K562 (cell line): ENCODE measurements around the gene FAM174C. TPM values are rescaled to one million over a fixed set of nuclear protein-coding genes. Genes with fewer than 3 reads are reported as not detected.
A peak's percentile ranks its signal among the peaks of the same experiment; 100 is the strongest.

ENCODE experiments used
- BCLAF1 ChIP-seq, 2 experiments: fragments of 450-650 bp in 1 of 2; IDR thresholded peaks; 2 replicates each; pipeline ENCODE4 v1.6.1; 2011 to 2017; ENCODE audit warnings: low read depth in 2 of 2, antibody characterized with exemption in 1 of 2, borderline replicate concordance in 1 of 2, low read length in 1 of 2, mild to moderate bottlenecking in 1 of 2, mixed read lengths in 1 of 2; ENCODE audit not compliant: control insufficient read depth in 1 of 2
- RBFOX2 ChIP-seq: fragments of 200-400 bp; formaldehyde crosslinking; IDR thresholded peaks from 2 replicates; pipeline ENCODE4 v1.6.1; 2017; ENCODE audit warnings: low read depth, mild to moderate bottlenecking, low read length, moderate library complexity
- RBM22 ChIP-seq: fragments of 200-400 bp; formaldehyde crosslinking; IDR thresholded peaks from 2 replicates; pipeline ENCODE4 v1.6.1; 2018; ENCODE audit warnings: low read length, low read depth; ENCODE audit not compliant: poor library complexity, severe bottlenecking
- polyA plus RNA-seq, 8 experiments: library from polyadenylated mRNA; depleted of rRNA in 4 of 8; stranded (reverse) in 5 of 8; unstranded in 3 of 8; fragments of >200 nt; fragmentation: Nextera tagmentation in 2 of 8; fragmentation: Illumina TruSeq in 1 of 8; extraction: Ambion mirVana in 2 of 8; extraction: Trizol in 1 of 8; gene quantifications; 2 replicates each; pipeline versions ENCODE4 v1.2.1 to v1.2.3, GENCODE V29; 2011 to 2014; ENCODE audit warnings: inconsistent platforms in 1 of 8, missing spikeins in 1 of 8
- total RNA-seq, 7 experiments: library from RNA; depleted of rRNA in 6 of 7; stranded (reverse); fragments of >200 nt in 6 of 7; fragmentation: Illumina TruSeq in 2 of 7; extraction: Trizol in 2 of 7; gene quantifications; 2 replicates each; pipeline versions ENCODE4 v1.2.1 to v1.2.3, GENCODE V29; 2011 to 2021; ENCODE audit warnings: low replicate concordance in 1 of 7

Gene FAM174C
- total and polyA plus RNA-seq, 9 of the 15 experiments (the other 6 are each of a cell fraction or from before 2014, with no cell fraction given) = 0.66 to 89.6 (median 20.3) TPM

GRCh38 chr19:1255186-1256161 is 19.9 kb upstream of the FAM174C start (continued):
- TF ChIP-seq BCLAF1 (IDR thresholded peaks at IDR 0.05; ENCODE audit: borderline replicate concordance in 1 of 2, control insufficient read depth in 1 of 2, low read depth in 2 of 2, low read length in 1 of 2) = no peak
- TF ChIP-seq RBM22 = peak; percentile 50
- TF ChIP-seq RBFOX2 = peak; percentile 67
